ENCODE results near the gene NIPBL. TPM values are rescaled to one million over a fixed set of nuclear protein-coding genes. Genes with fewer than 3 reads are reported as not detected.
"Not testable (repeated sequence)": the region's sequence is repeated elsewhere in the genome, so short reads cannot be mapped to it uniquely, and the experiment has no call there.

Gene NIPBL
- total RNA-seq, 1 donor from 2014 or later: 88.6 TPM

- Mint-ChIP-seq H3K27me3 (ENCODE audit: low read depth) (no peaks in the 10 kb centered on the region), H3K4me3 (no peak overlapping the region), H3K4me1 (no peaks in the 10 kb centered on the region), H3K9me3 (peaks cover 56% of the 10 kb centered on the region), H3K27ac (no peak overlapping the region), H3K36me3 (peaks cover 70% of the 10 kb centered on the region)
- no peak for DNase-seq (ENCODE audit: low spot score in 2 of 2, unreplicated experiment in 2 of 2)
- TF ChIP-seq CTCF (IDR thresholded peaks at IDR 0.05; ENCODE audit: unreplicated experiment): no peak
Measured at GRCh38 chr5:37086466-37087173, 210.1 kb downstream of the NIPBL start.

GRCh38 chr5:37088009-37088408, 211.4 kb downstream of the NIPBL start:
- TF ChIP-seq CTCF (IDR thresholded peaks at IDR 0.05; ENCODE audit: unreplicated experiment): no peak
- H3K4me3 Mint-ChIP-seq: no peak overlapping the region
- peaks cover 1% of the 10 kb centered on the region for H3K4me1 Mint-ChIP-seq
- H3K27ac Mint-ChIP-seq: no peak overlapping the region
- H3K27me3 Mint-ChIP-seq (ENCODE audit: low read depth): no peaks in the 10 kb centered on the region
- peaks cover 69% of the 10 kb centered on the region for H3K36me3 Mint-ChIP-seq
- H3K9me3 Mint-ChIP-seq: peaks cover 62% of the 10 kb centered on the region
- DNase-seq (ENCODE audit: low spot score in 2 of 2, unreplicated experiment in 2 of 2): no peak

- Mint-ChIP-seq H3K9me3 (peaks cover 58% of the 10 kb centered on the region), H3K4me3 (no peak overlapping the region), H3K27ac (no peak overlapping the region), H3K36me3 (peaks cover 70% of the 10 kb centered on the region), H3K4me1 (peaks cover 6% of the 10 kb centered on the region), H3K27me3 (ENCODE audit: low read depth) (no peaks in the 10 kb centered on the region)
- DNase-seq (ENCODE audit: low spot score in 2 of 2, unreplicated experiment in 2 of 2): no peak
- no peak for TF ChIP-seq CTCF (IDR thresholded peaks at IDR 0.05; ENCODE audit: unreplicated experiment)
Measured at GRCh38 chr5:37090123-37090726, 213.7 kb downstream of the NIPBL start.

GRCh38 chr5:37090781-37091180, 214.2 kb downstream of the NIPBL start:
- Mint-ChIP-seq H3K27ac (no peak overlapping the region), H3K9me3 (peaks cover 58% of the 10 kb centered on the region), H3K36me3 (peaks cover 68% of the 10 kb centered on the region), H3K4me1 (peaks cover 6% of the 10 kb centered on the region), H3K27me3 (ENCODE audit: low read depth) (no peaks in the 10 kb centered on the region), H3K4me3 (no peak overlapping the region)
- no peak for DNase-seq (ENCODE audit: low spot score in 2 of 2, unreplicated experiment in 2 of 2)
- TF ChIP-seq CTCF (IDR thresholded peaks at IDR 0.05; ENCODE audit: unreplicated experiment): no peak

- H3K27ac Mint-ChIP-seq; H3K27me3 Mint-ChIP-seq (ENCODE audit: low read depth); DNase-seq (ENCODE audit: low spot score in 2 of 2, unreplicated experiment in 2 of 2); H3K4me3 Mint-ChIP-seq; H3K4me1 Mint-ChIP-seq: not testable (repeated sequence)
- Mint-ChIP-seq H3K36me3 (peaks cover 67% of the 10 kb centered on the region), H3K9me3 (peaks cover 68% of the 10 kb centered on the region)
Measured at GRCh38 chr5:37093795-37094194, 217.2 kb downstream of the NIPBL start.

- Mint-ChIP-seq H3K36me3 (peaks cover 86% of the 10 kb centered on the region), H3K9me3 (peaks cover 94% of the 10 kb centered on the region)
- not testable (repeated sequence) for DNase-seq (ENCODE audit: low spot score in 2 of 2, unreplicated experiment in 2 of 2); H3K4me1 Mint-ChIP-seq; H3K27ac Mint-ChIP-seq; H3K27me3 Mint-ChIP-seq (ENCODE audit: low read depth); H3K4me3 Mint-ChIP-seq
Measured at GRCh38 chr5:37099267-37099666, 222.7 kb downstream of the NIPBL start.

All from mesothelial cell of epicardium (in vitro differentiated cells).